OCI-LY1 (cell line): ENCODE measurements around the gene PHOSPHO1.

ENCODE experiments used
- EZH2 ChIP-seq: fragments of 200-600 bp; sonication (generic), shearing (Covaris generic); IDR thresholded peaks from 2 replicates; pipeline ENCODE4 v1.8.0; 2017; ENCODE audit warnings: borderline replicate concordance, mixed run types, mild to moderate bottlenecking, antibody characterized with exemption, low read length, moderate library complexity, mixed read lengths
- TF ChIP-seq, protein P1 (sequence below): fragments of 200-600 bp; sonication (generic), shearing (Covaris generic); IDR thresholded peaks from 2 replicates; pipeline ENCODE4 v1.5.1; 2017; ENCODE audit warnings: mild to moderate bottlenecking, antibody characterized with exemption, low read length, moderate library complexity, mixed read lengths

DNA sequence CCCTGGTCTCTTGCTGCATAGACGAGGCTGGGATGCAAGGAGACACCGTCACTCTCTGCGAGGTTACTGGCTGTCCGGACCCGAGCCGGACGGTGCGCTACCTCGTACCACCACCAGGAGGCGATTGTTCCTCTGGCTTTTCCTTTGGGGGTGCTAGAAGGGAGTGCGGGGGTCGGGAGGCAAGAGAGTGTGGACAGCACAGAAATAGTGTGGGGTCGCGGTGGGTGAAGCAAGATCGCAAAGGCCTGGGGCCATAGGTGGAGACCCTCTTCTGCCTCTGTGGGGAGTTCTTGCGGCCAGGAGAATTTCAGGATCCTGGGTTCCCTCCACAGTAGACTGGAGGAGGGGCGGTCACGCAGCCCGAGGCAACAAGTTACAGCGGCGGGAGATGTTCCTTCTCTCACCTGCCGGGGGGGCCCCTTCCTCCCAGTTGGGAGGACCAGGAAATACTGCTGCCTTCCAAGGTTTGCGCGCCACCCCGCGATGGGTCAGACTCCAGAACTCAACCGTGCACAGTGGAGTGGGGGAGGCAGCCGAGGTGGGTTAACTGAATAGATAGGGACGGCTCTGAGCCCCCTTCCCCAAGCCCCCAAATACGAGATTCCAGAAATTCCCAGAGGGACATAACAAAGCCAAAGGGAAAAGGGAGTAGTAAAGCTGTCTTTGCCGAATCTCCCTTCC lies 6.9 kb downstream of the PHOSPHO1 start:
- TF ChIP-seq, protein P1, sequence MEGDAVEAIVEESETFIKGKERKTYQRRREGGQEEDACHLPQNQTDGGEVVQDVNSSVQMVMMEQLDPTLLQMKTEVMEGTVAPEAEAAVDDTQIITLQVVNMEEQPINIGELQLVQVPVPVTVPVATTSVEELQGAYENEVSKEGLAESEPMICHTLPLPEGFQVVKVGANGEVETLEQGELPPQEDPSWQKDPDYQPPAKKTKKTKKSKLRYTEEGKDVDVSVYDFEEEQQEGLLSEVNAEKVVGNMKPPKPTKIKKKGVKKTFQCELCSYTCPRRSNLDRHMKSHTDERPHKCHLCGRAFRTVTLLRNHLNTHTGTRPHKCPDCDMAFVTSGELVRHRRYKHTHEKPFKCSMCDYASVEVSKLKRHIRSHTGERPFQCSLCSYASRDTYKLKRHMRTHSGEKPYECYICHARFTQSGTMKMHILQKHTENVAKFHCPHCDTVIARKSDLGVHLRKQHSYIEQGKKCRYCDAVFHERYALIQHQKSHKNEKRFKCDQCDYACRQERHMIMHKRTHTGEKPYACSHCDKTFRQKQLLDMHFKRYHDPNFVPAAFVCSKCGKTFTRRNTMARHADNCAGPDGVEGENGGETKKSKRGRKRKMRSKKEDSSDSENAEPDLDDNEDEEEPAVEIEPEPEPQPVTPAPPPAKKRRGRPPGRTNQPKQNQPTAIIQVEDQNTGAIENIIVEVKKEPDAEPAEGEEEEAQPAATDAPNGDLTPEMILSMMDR: peak; percentile 92
- no peak for TF ChIP-seq EZH2
